Prostate gland (tissue), 2 donors: ENCODE data around the gene HCK. TPM values are rescaled to one million over a fixed set of nuclear protein-coding genes. Genes with fewer than 3 reads are reported as not detected.

Source experiments
- DNase-seq: peaks from one replicate; pipeline ENCODE4 v3.0.0-alpha.2; 2019; ENCODE audit warnings: low spot score
- H3K27ac ChIP-seq, 2 donors: fragments of 200-600 bp; sonication (generic); 2 replicates each; pipeline ENCODE4 v1.5.1; 2017 to 2019
- H3K27me3 ChIP-seq: fragments of 200-600 bp; sonication (generic); replicated peaks from 2 replicates; pipeline ENCODE4 v1.5.1; 2019; ENCODE audit not compliant: insufficient read depth
- H3K36me3 ChIP-seq, 2 donors: fragments of 200-600 bp; sonication (generic); 1 replicate in 1 of 2; 2 replicates in 1 of 2; pipeline versions ENCODE4 v1.5.1 to v1.8.1; 2017 to 2019
- H3K4me1 ChIP-seq: fragments of 200-600 bp; sonication (generic); replicated peaks from 2 replicates; pipeline ENCODE4 v1.5.1; 2019
- H3K4me3 ChIP-seq, 2 donors: fragments of 200-600 bp; sonication (generic); 2 replicates each; pipeline ENCODE4 v1.5.1; 2017 to 2019
- H3K9me3 ChIP-seq: fragments of 200-600 bp; sonication (generic); 2 replicates; pipeline ENCODE4 v1.5.1; 2017
- CTCF ChIP-seq, 4 experiments: fragments of 200-600 bp in 2 of 4; fragments of 450-650 bp in 2 of 4; sonication (generic) in 2 of 4; IDR thresholded peaks; 1 replicate in 3 of 4; 2 replicates in 1 of 4; pipeline ENCODE4 v1.5.1; 2016 to 2019; ENCODE audit warnings: antibody characterized with exemption in 4 of 4, mild to moderate bottlenecking in 2 of 4, moderate library complexity in 2 of 4
- POLR2A ChIP-seq: fragments of 450-650 bp; IDR thresholded peaks from one replicate; pipeline ENCODE4 v1.6.1; 2016; ENCODE audit warnings: antibody characterized with exemption, mild to moderate bottlenecking
- POLR2AphosphoS5 ChIP-seq: sonication (generic); formaldehyde crosslinking; IDR thresholded peaks from one replicate; pipeline ENCODE4 v1.6.1; 2017; ENCODE audit warnings: antibody characterized with exemption
- WGBS: methylation state at CpG from one replicate; pipeline ENCODE4 v1.1.5; 2018; 5-methylcytosine and 5-hydroxymethylcytosine counted together
- intact Hi-C: fragments of 100-400 bp; cut with DNase I; formaldehyde crosslinking; loops from one replicate; pipeline ENCODE4 v1.14.2; 2022
- total RNA-seq, 2 donors: library from RNA; depleted of rRNA; stranded (reverse); fragments of >200 nt; gene quantifications; one replicate each; pipeline ENCODE4 v1.1.0, GENCODE V29; 2016

HCK gene
- total RNA-seq, 2 donors from 2014 or later = 3.1 to 6.0 TPM

GRCh38 chr20:32056708-32057483 is 4.9 kb downstream of the HCK start:
- Histone ChIP-seq H3K27ac (no peak overlapping the region), H3K9me3 (no peaks in the 10 kb centered on the region), H3K4me3 (no peak overlapping the region), H3K4me1 (no peaks in the 10 kb centered on the region), H3K27me3 (peaks cover under 1% of the 10 kb centered on the region), H3K36me3 (no peaks in the 10 kb centered on the region)
- intact Hi-C loops = no loop called here
- no peak for DNase-seq
- 60% methylated on average over 10 of the region's 10 CpGs for WGBS
- no peak for TF ChIP-seq POLR2A
- TF ChIP-seq POLR2AphosphoS5 = no peak
- TF ChIP-seq CTCF (IDR thresholded peaks at IDR 0.05) = no peak

DNA sequence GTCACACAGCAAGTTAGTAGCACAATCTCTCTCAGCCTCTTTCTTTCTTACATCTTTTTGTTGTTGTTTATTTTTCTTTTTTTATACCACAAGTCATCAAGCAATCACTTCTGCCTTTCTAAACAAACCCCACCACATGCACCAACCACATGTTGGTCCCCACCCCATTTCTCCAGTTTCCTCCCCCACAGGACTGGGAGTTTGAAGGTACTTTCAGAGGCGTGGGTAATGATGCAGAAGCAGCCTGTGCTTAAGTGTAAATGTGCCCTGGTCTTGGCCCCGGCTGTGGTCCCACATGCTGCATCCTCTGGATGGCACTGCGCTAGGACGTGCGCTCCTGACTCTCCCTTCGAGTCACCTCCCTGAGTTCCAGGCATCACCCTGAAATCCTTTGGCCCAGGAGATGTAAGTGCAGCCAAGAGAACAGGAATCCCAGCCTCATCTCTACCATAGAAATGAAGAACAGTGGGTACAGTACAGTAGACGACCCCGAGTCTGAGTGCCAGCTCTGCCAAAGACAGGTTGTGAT is 5.7 kb downstream of the HCK start:
- intact Hi-C loops = no loop called here
- Histone ChIP-seq H3K36me3 (no peaks in the 10 kb centered on the region), H3K4me1 (no peaks in the 10 kb centered on the region), H3K27ac (no peak overlapping the region), H3K9me3 (no peaks in the 10 kb centered on the region), H3K27me3 (no peaks in the 10 kb centered on the region), H3K4me3 (no peak overlapping the region)
- TF ChIP-seq POLR2A (no peak), POLR2AphosphoS5 (no peak)
- WGBS = 78% methylated on average over 8 of the region's 8 CpGs
- no peak for DNase-seq

DNA sequence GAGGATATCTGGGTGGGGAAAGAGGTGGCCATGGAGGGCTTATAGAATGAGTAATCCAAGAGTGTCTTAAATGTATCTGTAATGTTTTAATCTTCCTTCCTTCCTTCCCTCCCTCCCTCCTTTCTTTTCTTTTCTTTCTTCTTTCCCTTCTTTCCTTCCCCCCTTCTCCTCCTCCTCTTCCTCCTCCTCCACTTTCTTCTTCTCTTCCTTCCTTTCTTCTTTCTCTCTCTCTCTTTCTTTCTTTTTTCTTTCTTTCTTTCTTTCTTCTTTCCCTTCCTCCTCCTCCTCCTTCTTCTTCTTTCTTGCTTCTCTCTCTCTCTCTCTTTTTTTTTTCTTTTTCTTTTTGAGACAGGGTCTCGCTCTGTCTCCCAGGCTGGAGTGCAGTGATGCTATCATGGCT is 7.1 kb downstream of the HCK start:
- WGBS = 92% methylated on average over 1 of the region's 1 CpG
- TF ChIP-seq CTCF (IDR thresholded peaks at IDR 0.05) = no peak
- TF ChIP-seq POLR2A = no peak
- TF ChIP-seq POLR2AphosphoS5 = no peak
- no peaks in the 10 kb centered on the region for H3K4me1 ChIP-seq
- H3K27me3 ChIP-seq = no peaks in the 10 kb centered on the region
- no peaks in the 10 kb centered on the region for H3K36me3 ChIP-seq
- H3K4me3 ChIP-seq = no peak overlapping the region
- H3K9me3 ChIP-seq = no peaks in the 10 kb centered on the region
- H3K27ac ChIP-seq = no peak overlapping the region
- intact Hi-C loops = no loop called here
- no peak for DNase-seq

DNA sequence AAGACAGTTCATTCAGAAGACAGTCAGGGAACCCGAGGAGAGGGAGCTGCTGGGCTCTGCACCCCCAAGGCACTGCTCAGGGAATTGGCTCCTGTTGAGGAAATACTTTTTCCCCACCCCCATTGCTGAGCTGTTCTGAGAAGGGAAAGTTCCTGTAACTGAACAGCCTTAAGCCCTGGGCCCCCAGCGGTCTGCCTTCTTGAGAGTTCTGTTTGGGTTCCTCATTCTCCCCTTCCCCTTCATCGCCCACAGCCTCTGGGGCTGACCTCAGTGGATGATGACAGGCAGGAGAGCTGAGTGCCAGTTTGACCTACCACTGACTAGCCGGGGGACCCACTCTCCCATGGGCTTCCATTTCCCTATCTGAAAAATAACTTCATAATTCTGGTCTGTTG is 10.7 kb downstream of the HCK start:
- no peaks in the 10 kb centered on the region for H3K4me1 ChIP-seq
- intact Hi-C loops = no loop called here
- H3K27ac ChIP-seq = no peak overlapping the region
- peaks cover 2% of the 10 kb centered on the region for H3K27me3 ChIP-seq
- TF ChIP-seq POLR2A = no peak
- no peaks in the 10 kb centered on the region for H3K9me3 ChIP-seq
- no peaks in the 10 kb centered on the region for H3K36me3 ChIP-seq
- WGBS = 62% methylated on average over 4 of the region's 4 CpGs
- no peak overlapping the region for H3K4me3 ChIP-seq
- DNase-seq = no peak

- H3K4me1 ChIP-seq = no peaks in the 10 kb centered on the region
- no peak for DNase-seq
- 81% methylated on average over 4 of the region's 4 CpGs for WGBS
- H3K36me3 ChIP-seq = no peaks in the 10 kb centered on the region
- H3K27me3 ChIP-seq = peaks cover 2% of the 10 kb centered on the region
- H3K27ac ChIP-seq = no peak overlapping the region
- intact Hi-C loops = no loop called here
- TF ChIP-seq CTCF (IDR thresholded peaks at IDR 0.05) (no peak), POLR2A (no peak), POLR2AphosphoS5 (no peak)
- no peak overlapping the region for H3K4me3 ChIP-seq
- no peaks in the 10 kb centered on the region for H3K9me3 ChIP-seq
These were observed 11.7 kb downstream of the HCK start for GRCh38 chr20:32063695-32064094.

DNA sequence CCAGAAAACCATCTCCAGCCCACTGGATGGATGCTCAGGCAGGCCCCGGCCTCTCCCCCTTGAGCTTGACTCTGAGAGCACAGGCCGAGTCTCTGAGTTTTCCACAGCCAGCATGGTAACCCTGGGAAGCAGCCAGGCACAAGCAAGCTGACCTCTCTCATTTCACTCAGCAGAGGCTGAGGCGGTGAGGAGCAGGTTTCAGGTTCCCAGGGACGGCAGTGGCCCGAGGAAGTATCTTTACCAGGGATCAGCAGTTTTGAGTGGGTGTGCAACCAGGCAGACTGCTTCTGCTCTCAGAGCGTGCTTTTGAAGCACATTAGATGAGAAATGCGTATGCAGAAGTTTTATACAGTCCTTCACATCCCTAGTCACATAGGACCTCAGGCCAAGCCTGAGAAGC is 12.6 kb downstream of the HCK start:
- no peaks in the 10 kb centered on the region for H3K9me3 ChIP-seq
- intact Hi-C loops = no loop called here
- TF ChIP-seq POLR2AphosphoS5 (no peak), CTCF (IDR thresholded peaks at IDR 0.05) (no peak), POLR2A (no peak)
- no peak overlapping the region for H3K27ac ChIP-seq
- no peak overlapping the region for H3K4me3 ChIP-seq
- H3K4me1 ChIP-seq = no peaks in the 10 kb centered on the region
- H3K36me3 ChIP-seq = no peaks in the 10 kb centered on the region
- 58% methylated on average over 7 of the region's 7 CpGs for WGBS
- peaks cover 2% of the 10 kb centered on the region for H3K27me3 ChIP-seq
- no peak for DNase-seq
